IMR-90 (cell line): Measurements from ENCODE around the gene VAV3. TPM values are rescaled to one million over a fixed set of nuclear protein-coding genes. Genes with fewer than 3 reads are reported as not detected.

Experiments used
- ATAC-seq: fragments of 200-7000 bp; cut with Tn5 transposase; 2 replicates; pipeline ENCODE4 v1.9.1; 2020; ENCODE audit warnings: low read depth, mild to moderate bottlenecking, moderate library complexity
- BruUV-seq: library from RNA; stranded (reverse); fragments of 400-500 nt; replicated peaks from 2 replicates; lab custom pipeline; 2021; lab: Mats Ljungman, UMichigan
- CTCF ChIA-PET: fragments of 300-600 bp; formaldehyde crosslinking; extraction: SDS; loops from one replicate; lab custom pipeline; 2021; ENCODE audit warnings: antibody characterized with exemption; lab: Yijun Ruan, JAX
- POLR2A ChIA-PET: fragments of 300-600 bp; sonication (Branson Sonifier 250); formaldehyde crosslinking; loops from one replicate; lab custom pipeline; 2022; ENCODE audit warnings: antibody characterized with exemption; ENCODE audit not compliant: unreplicated experiment; lab: Charles Lee
- DNase-seq: peaks from one replicate; pipeline ENCODE4 v3.0.0; 2013
- H2AFZ ChIP-seq: replicated peaks from 2 replicates; pipeline ENCODE3; 2013; ENCODE audit warnings: low read length, mild to moderate bottlenecking; ENCODE audit not compliant: poor library complexity
- H2AK5ac ChIP-seq: 2 replicates; pipeline ENCODE4 v1.6.1; 2013; ENCODE audit warnings: low read depth, low read length, inconsistent platforms
- H2AK9ac ChIP-seq: replicated peaks from 2 replicates; pipeline ENCODE3; 2013; ENCODE audit warnings: mild to moderate bottlenecking, low read depth, low read length, moderate library complexity; ENCODE audit not compliant: poor library complexity
- H2BK120ac ChIP-seq: 2 replicates; pipeline ENCODE4 v1.6.1; 2013; ENCODE audit warnings: low read depth, low read length, inconsistent platforms
- H2BK15ac ChIP-seq: 3 replicates; pipeline ENCODE4 v1.6.1; 2013; ENCODE audit warnings: low read depth, low read length, inconsistent platforms
- H2BK20ac ChIP-seq: 2 replicates; pipeline ENCODE4 v1.6.1; 2013; ENCODE audit warnings: low read depth, mild to moderate bottlenecking, inconsistent platforms, low read length, moderate library complexity
- H2BK5ac ChIP-seq: 2 replicates; pipeline ENCODE4 v1.6.1; 2013; ENCODE audit warnings: mild to moderate bottlenecking, low read depth, low read length, inconsistent platforms; ENCODE audit not compliant: poor library complexity, severe bottlenecking
- H3K14ac ChIP-seq: replicated peaks from 2 replicates; pipeline ENCODE4 v1.6.1; 2013; ENCODE audit warnings: low read depth, low read length, inconsistent platforms
- H3K18ac ChIP-seq: 2 replicates; pipeline ENCODE4 v1.6.1; 2013; ENCODE audit warnings: low read depth, low read length, control low read depth
- H3K23ac ChIP-seq: 2 replicates; pipeline ENCODE4 v1.6.1; 2013; ENCODE audit warnings: low read depth, low read length, inconsistent platforms
- H3K27ac ChIP-seq: 2 replicates; pipeline ENCODE4 v1.5.1; 2013; ENCODE audit warnings: mild to moderate bottlenecking, control low read depth, low read length; ENCODE audit not compliant: insufficient read depth
- H3K27me3 ChIP-seq: 2 replicates; pipeline ENCODE4 v1.6.1; 2013; ENCODE audit warnings: low read length; ENCODE audit not compliant: control insufficient read depth, insufficient read depth
- H3K36me3 ChIP-seq: 2 replicates; pipeline ENCODE4 v1.6.1; 2013; ENCODE audit warnings: low read length, mixed read lengths; ENCODE audit not compliant: control insufficient read depth, insufficient read depth
- H3K4ac ChIP-seq: 2 replicates; pipeline ENCODE4 v1.6.1; 2013; ENCODE audit warnings: low read depth, low read length, inconsistent platforms
- H3K4me1 ChIP-seq: 2 replicates; pipeline ENCODE4 v1.6.1; 2013; ENCODE audit warnings: low read length, mixed read lengths; ENCODE audit not compliant: control insufficient read depth, insufficient read depth
- H3K4me2 ChIP-seq: 2 replicates; pipeline ENCODE4 v1.6.1; 2013; ENCODE audit warnings: low read depth, mild to moderate bottlenecking, control low read depth, low read length, moderate library complexity
- H3K4me3 ChIP-seq: 2 replicates; pipeline ENCODE4 v1.5.1; 2013; ENCODE audit warnings: low read depth, mild to moderate bottlenecking, control low read depth, low read length, moderate library complexity; ENCODE audit not compliant: insufficient read depth
- H3K56ac ChIP-seq: 2 replicates; pipeline ENCODE4 v1.6.1; 2013; ENCODE audit warnings: low read length, inconsistent platforms; ENCODE audit not compliant: insufficient read depth; ENCODE audit errors: extremely low read depth
- H3K79me1 ChIP-seq, 2 experiments: 2 replicates each; pipeline ENCODE4 v1.6.1; 2013; ENCODE audit warnings: low read length in 2 of 2, inconsistent platforms in 1 of 2, low read depth in 1 of 2
- H3K9ac ChIP-seq: 2 replicates; pipeline ENCODE4 v1.6.1; 2013; ENCODE audit warnings: low read depth, low read length, control low read depth
- H3K9me1 ChIP-seq: 2 replicates; pipeline ENCODE4 v1.6.1; 2013; ENCODE audit warnings: low read length, inconsistent platforms; ENCODE audit not compliant: insufficient read depth
- H3K9me3 ChIP-seq: 2 replicates; pipeline ENCODE4 v1.6.1; 2013; ENCODE audit warnings: low read length; ENCODE audit not compliant: control insufficient read depth, insufficient read depth
- H4K20me1 ChIP-seq: 2 replicates; pipeline ENCODE4 v1.6.1; 2013; ENCODE audit warnings: low read length, inconsistent platforms; ENCODE audit not compliant: insufficient read depth
- H4K5ac ChIP-seq: 2 replicates; pipeline ENCODE4 v1.6.1; 2013; ENCODE audit warnings: mild to moderate bottlenecking, low read depth, low read length, control low read depth
- H4K8ac ChIP-seq, 2 experiments: 2 replicates each; pipeline ENCODE4 v1.6.1; 2013; ENCODE audit warnings: low read depth in 2 of 2, low read length in 2 of 2, control low read depth in 1 of 2, inconsistent platforms in 1 of 2
- H4K91ac ChIP-seq: 2 replicates; pipeline ENCODE4 v1.6.1; 2013; ENCODE audit warnings: low read depth, low read length, inconsistent platforms; ENCODE audit not compliant: insufficient read depth
- BHLHE40 ChIP-seq: fragments of 150-350 bp; IDR thresholded peaks from 2 replicates; pipeline ENCODE4 v1.6.1; 2016; ENCODE audit warnings: mild to moderate bottlenecking, low read depth, low read length
- CEBPB ChIP-seq: IDR thresholded peaks from 2 replicates; pipeline ENCODE4 v1.6.1; 2012; ENCODE audit warnings: low read depth, low read length, improper control_type of control experiment
- CHD1 ChIP-seq: IDR thresholded peaks from 2 replicates; pipeline ENCODE4 v1.6.1; 2012; ENCODE audit warnings: low read depth, low read length, improper control_type of control experiment
- ELK1 ChIP-seq: fragments of 150-350 bp; IDR thresholded peaks from 2 replicates; pipeline ENCODE4 v1.6.1; 2016; ENCODE audit warnings: low read depth, mild to moderate bottlenecking, low read length, moderate library complexity, borderline replicate concordance
- FOS ChIP-seq: fragments of 150-350 bp; IDR thresholded peaks from 2 replicates; pipeline ENCODE4 v1.6.1; 2016; ENCODE audit warnings: low read depth, low read length
- NFE2L2 ChIP-seq: fragments of 150-350 bp; IDR thresholded peaks from 2 replicates; pipeline ENCODE4 v1.6.1; 2016; ENCODE audit warnings: low read depth, mild to moderate bottlenecking, low read length
- POLR2A ChIP-seq: IDR thresholded peaks from 2 replicates; pipeline ENCODE4 v1.6.1; 2012; ENCODE audit warnings: mild to moderate bottlenecking, low read depth, low read length
- RCOR1 ChIP-seq: IDR thresholded peaks from 2 replicates; pipeline ENCODE4 v1.6.1; 2012; ENCODE audit warnings: mild to moderate bottlenecking, low read length, improper control_type of control experiment; ENCODE audit not compliant: insufficient replicate concordance
- RFX5 ChIP-seq: IDR thresholded peaks from 2 replicates; pipeline ENCODE4 v1.8.0; 2012; ENCODE audit warnings: low read depth, mild to moderate bottlenecking, low read length, moderate library complexity
- SMC3 ChIP-seq: fragments of 150-350 bp; IDR thresholded peaks from 2 replicates; pipeline ENCODE4 v1.6.1; 2016; ENCODE audit warnings: low read depth, mild to moderate bottlenecking, antibody characterized with exemption, low read length, moderate library complexity
- WGBS, 2 experiments: methylation state at CpG; one replicate each; pipeline versions ENCODE4 v1.1.5 to v1.1.7; 2013; ENCODE audit warnings: missing lambda C conversion rate in 2 of 2; ENCODE audit not compliant: insufficient read length in 1 of 2; ENCODE audit errors: extremely low coverage in 2 of 2; 5-methylcytosine and 5-hydroxymethylcytosine counted together
- dilution Hi-C: fragments of 300-500 bp; cut with HindIII; formaldehyde crosslinking; loops from one replicate; pipeline ENCODE4 v1.14.3; 2018; ENCODE audit warnings: low sequenced_read_pairs; ENCODE audit not compliant: unreplicated experiment
- in situ Hi-C: fragments of 300-500 bp; cut with MboI; formaldehyde crosslinking; loops from 3 replicates; pipeline ENCODE4 v1.14.3; 2019; ENCODE audit warnings: low sequenced_read_pairs, inconsistent platforms, mixed read lengths
- intact Hi-C: fragments of 100-400 bp; cut with micrococcal nuclease; formaldehyde crosslinking; loops from 2 replicates; pipeline ENCODE4 v1.10.0; 2022
- polyA plus RNA-seq, 3 experiments: library from polyadenylated mRNA; depleted of rRNA; stranded (reverse); fragments of >200 nt; gene quantifications; 2 replicates each; pipeline ENCODE4 v1.2.3, GENCODE V29; 2012; ENCODE audit warnings: low replicate concordance in 1 of 3
- total RNA-seq: library from RNA; depleted of rRNA; stranded (reverse); fragments of >200 nt; gene quantifications from 2 replicates; pipeline ENCODE4 v1.2.3, GENCODE V29; 2012

Gene VAV3
- total and polyA plus RNA-seq, 2 of the 4 experiments (the other 2 are of a cell fraction) = 0.12 to 0.18 TPM

- no peaks in the 10 kb centered on the region for H3K9me3 ChIP-seq
- no peaks in the 10 kb centered on the region for H3K36me3 ChIP-seq
- H3K4ac ChIP-seq = no peak overlapping the region
- H3K23ac ChIP-seq = no peak overlapping the region
- no peak overlapping the region for H3K18ac ChIP-seq
- no peak overlapping the region for H2BK15ac ChIP-seq
- no peak overlapping the region for H2BK20ac ChIP-seq
- DNase-seq (no peak), ATAC-seq (no peak)
- dilution Hi-C loops = no loop called here
- H3K4me3 ChIP-seq = no peak overlapping the region
- H3K4me2 ChIP-seq = no peak overlapping the region
- no CpG with 5 or more reads among the region's 1 CpG for WGBS, 2 experiments
- no peak overlapping the region for H3K14ac ChIP-seq
- H3K79me1 ChIP-seq = no peaks in the 10 kb centered on the region
- no peaks in the 10 kb centered on the region for H4K20me1 ChIP-seq
- intact Hi-C loops = no loop called here
- H3K56ac ChIP-seq = no peak overlapping the region
- H2BK5ac ChIP-seq = no peak overlapping the region
- no TSS peak for BruUV-seq
- no peak overlapping the region for H4K8ac ChIP-seq
- in situ Hi-C loops = no loop called here
- CTCF ChIA-PET = interaction anchor here (0.6 kb wide), 1 partner anchor 72 kb away, joined by 3 read pairs; no protein-coding TSS in a partner anchor
- no peaks in the 10 kb centered on the region for H3K27me3 ChIP-seq
- no peaks in the 10 kb centered on the region for H3K9me1 ChIP-seq
- no peak overlapping the region for H3K9ac ChIP-seq
- POLR2A ChIA-PET = no interaction called here
- no peak overlapping the region for H4K5ac ChIP-seq
- no peak overlapping the region for H2AK5ac ChIP-seq
- no peak overlapping the region for H2AFZ ChIP-seq
- no peaks in the 10 kb centered on the region for H3K4me1 ChIP-seq
- H4K91ac ChIP-seq = no peak overlapping the region
- no peak overlapping the region for H2AK9ac ChIP-seq
- no peak overlapping the region for H2BK120ac ChIP-seq
- no peak overlapping the region for H3K27ac ChIP-seq
- no peak for TF ChIP-seq CHD1
- no peak for TF ChIP-seq ELK1
- TF ChIP-seq BHLHE40 = no peak
- no peak for TF ChIP-seq NFE2L2
- no peak for TF ChIP-seq FOS
- no peak for TF ChIP-seq CEBPB
- TF ChIP-seq RFX5 = no peak
- TF ChIP-seq SMC3 = no peak
- TF ChIP-seq POLR2A = no peak
- TF ChIP-seq RCOR1 = no peak
These were observed 85.6 kb downstream of the VAV3 start for GRCh38 chr1:107879346-107879745.
